Vagina (tissue), 2 donors: Measurements from ENCODE around the gene CNGB1.

Source experiments
- POLR2A ChIP-seq, 2 donors: fragments of 450-650 bp; IDR thresholded peaks; one replicate each; pipeline ENCODE4 v1.6.1; 2017; ENCODE audit warnings: antibody characterized with exemption in 2 of 2, mild to moderate bottlenecking in 2 of 2, moderate library complexity in 2 of 2
- POLR2AphosphoS5 ChIP-seq, 2 donors: sonication (generic); formaldehyde crosslinking; IDR thresholded peaks; one replicate each; pipeline ENCODE4 v1.9.0; 2017; ENCODE audit warnings: antibody characterized with exemption in 2 of 2, mild to moderate bottlenecking in 2 of 2, low read depth in 1 of 2; ENCODE audit not compliant: insufficient read depth in 1 of 2
- TF ChIP-seq, protein P1 (sequence below), 3 experiments: fragments of 450-650 bp in 2 of 3; fragments of 200-600 bp in 1 of 3; sonication (generic) in 1 of 3; IDR thresholded peaks; one replicate each; pipeline ENCODE4 v1.5.1; 2017 to 2019; ENCODE audit warnings: antibody characterized with exemption in 3 of 3, mild to moderate bottlenecking in 2 of 3, moderate library complexity in 2 of 3

- TF ChIP-seq, protein P1, sequence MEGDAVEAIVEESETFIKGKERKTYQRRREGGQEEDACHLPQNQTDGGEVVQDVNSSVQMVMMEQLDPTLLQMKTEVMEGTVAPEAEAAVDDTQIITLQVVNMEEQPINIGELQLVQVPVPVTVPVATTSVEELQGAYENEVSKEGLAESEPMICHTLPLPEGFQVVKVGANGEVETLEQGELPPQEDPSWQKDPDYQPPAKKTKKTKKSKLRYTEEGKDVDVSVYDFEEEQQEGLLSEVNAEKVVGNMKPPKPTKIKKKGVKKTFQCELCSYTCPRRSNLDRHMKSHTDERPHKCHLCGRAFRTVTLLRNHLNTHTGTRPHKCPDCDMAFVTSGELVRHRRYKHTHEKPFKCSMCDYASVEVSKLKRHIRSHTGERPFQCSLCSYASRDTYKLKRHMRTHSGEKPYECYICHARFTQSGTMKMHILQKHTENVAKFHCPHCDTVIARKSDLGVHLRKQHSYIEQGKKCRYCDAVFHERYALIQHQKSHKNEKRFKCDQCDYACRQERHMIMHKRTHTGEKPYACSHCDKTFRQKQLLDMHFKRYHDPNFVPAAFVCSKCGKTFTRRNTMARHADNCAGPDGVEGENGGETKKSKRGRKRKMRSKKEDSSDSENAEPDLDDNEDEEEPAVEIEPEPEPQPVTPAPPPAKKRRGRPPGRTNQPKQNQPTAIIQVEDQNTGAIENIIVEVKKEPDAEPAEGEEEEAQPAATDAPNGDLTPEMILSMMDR (IDR thresholded peaks at IDR 0.05), result no peak
- TF ChIP-seq POLR2A (IDR thresholded peaks at IDR 0.05), result no peak
- no peak for TF ChIP-seq POLR2AphosphoS5 (IDR thresholded peaks at IDR 0.05; ENCODE audit: insufficient read depth in 1 of 2, low read depth in 1 of 2)
These were observed 70.0 kb downstream of the CNGB1 start for GRCh38 chr16:57900796-57901479.
